T-helper 1 cell treated with Interleukin-12 subunit alpha and Interleukin-12 subunit beta and Interleukin-4 antibody, amounts not matched to agents 30 μg/mL and 1 μg/mL, for 36 hours (primary cell): ENCODE measurements around the gene KCTD5.
A peak's percentile ranks its signal among the peaks of the same experiment; 100 is the strongest.

Experiments used
- H3K27ac Mint-ChIP-seq: one replicate; pipeline ENCODE4 v1.8.0; 2021; ENCODE audit warnings: mild to moderate bottlenecking, mixed read lengths
- H3K27me3 Mint-ChIP-seq: one replicate; pipeline ENCODE4 v1.8.0; 2021; ENCODE audit warnings: low read depth, mixed read lengths
- H3K36me3 Mint-ChIP-seq: one replicate; pipeline ENCODE4 v1.8.0; 2021; ENCODE audit warnings: low read depth, mixed read lengths
- H3K4me1 Mint-ChIP-seq: one replicate; pipeline ENCODE4 v1.8.0; 2021; ENCODE audit warnings: low read depth, mixed read lengths
- H3K4me3 Mint-ChIP-seq: one replicate; pipeline ENCODE4 v1.8.0; 2021; ENCODE audit warnings: mild to moderate bottlenecking, moderate library complexity, mixed read lengths
- H3K9me3 Mint-ChIP-seq: one replicate; pipeline ENCODE4 v1.8.0; 2021; ENCODE audit warnings: mixed read lengths

The KCTD5 gene

DNA sequence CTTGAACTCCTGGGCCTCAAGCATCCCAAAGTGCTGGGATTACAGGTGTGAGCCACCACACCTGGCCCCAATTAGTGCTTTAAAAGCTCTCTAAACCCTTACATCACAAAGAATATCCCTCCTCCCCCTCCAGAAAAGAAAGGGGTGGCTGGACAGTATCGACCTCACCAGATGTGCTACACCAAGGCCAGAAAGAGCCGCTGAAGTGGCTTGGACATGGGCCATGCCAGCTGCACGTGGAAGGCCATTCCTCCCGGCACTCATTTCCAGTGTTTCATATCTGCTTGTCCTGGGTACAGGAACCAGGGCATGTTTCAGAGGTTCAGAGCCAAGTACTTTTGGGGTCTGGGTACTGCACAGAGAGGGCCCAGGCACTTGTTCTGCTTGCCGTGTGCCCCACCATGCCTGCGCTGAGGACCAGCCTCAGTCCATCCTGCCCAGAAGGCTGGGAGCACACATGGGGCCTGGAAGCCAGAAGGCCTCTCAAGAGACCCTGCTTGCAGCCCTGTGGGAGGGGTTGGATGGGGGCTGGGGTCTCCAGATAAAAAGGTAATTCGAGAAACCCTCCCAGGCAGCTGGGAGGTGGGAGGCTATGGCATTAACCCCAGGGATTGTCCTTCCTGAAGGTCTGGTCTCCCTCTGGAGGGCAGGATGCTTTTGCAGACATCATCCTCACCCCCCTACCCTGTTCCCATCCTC lies 66.6 kb downstream of the KCTD5 start:
- H3K36me3 Mint-ChIP-seq = peaks cover 3% of the 10 kb centered on the region
- H3K27ac Mint-ChIP-seq = no peak overlapping the region
- no peaks in the 10 kb centered on the region for H3K27me3 Mint-ChIP-seq
- no peaks in the 10 kb centered on the region for H3K9me3 Mint-ChIP-seq
- H3K4me3 Mint-ChIP-seq = no peak overlapping the region
- peaks cover 20% of the 10 kb centered on the region for H3K4me1 Mint-ChIP-seq

- no peak overlapping the region for H3K4me3 Mint-ChIP-seq
- H3K9me3 Mint-ChIP-seq = no peaks in the 10 kb centered on the region
- peaks cover 8% of the 10 kb centered on the region for H3K36me3 Mint-ChIP-seq
- no peaks in the 10 kb centered on the region for H3K27me3 Mint-ChIP-seq
- H3K27ac Mint-ChIP-seq = no peak overlapping the region
- H3K4me1 Mint-ChIP-seq = peaks cover 26% of the 10 kb centered on the region
Observed at GRCh38 chr16:2749476-2749875, 67.2 kb downstream of the KCTD5 start.

- no peaks in the 10 kb centered on the region for H3K9me3 Mint-ChIP-seq
- peaks cover 31% of the 10 kb centered on the region for H3K4me1 Mint-ChIP-seq
- H3K4me3 Mint-ChIP-seq = peak overlapping the region; percentile 52
- peaks cover 12% of the 10 kb centered on the region for H3K36me3 Mint-ChIP-seq
- H3K27me3 Mint-ChIP-seq = no peaks in the 10 kb centered on the region
- no peak overlapping the region for H3K27ac Mint-ChIP-seq
Observed at GRCh38 chr16:2749936-2750335, 67.6 kb downstream of the KCTD5 start.

DNA sequence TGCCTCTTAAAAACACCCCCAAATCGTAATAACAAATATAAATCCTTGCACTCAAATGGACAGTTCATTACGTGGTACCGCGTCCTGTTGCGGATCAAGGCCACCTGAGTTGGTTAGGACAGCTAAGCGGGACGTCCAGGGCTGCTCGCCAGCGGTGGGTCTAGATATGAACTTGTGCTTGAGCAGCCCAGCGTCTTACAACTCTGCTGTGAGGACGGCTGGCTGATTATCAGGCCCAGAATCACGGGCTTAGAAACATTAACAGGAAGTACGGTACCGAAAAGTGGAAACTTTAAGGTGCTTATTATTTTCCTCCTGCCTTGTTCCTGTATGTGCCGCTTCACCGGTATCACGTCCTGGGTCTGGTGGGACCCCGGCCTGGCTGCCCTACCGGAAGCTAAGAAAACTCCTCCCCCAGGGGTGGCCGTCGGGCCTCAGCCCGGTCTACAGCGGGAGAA lies 69.3 kb downstream of the KCTD5 start:
- H3K27ac Mint-ChIP-seq = peak overlapping the region; percentile 96
- no peaks in the 10 kb centered on the region for H3K27me3 Mint-ChIP-seq
- H3K9me3 Mint-ChIP-seq = no peaks in the 10 kb centered on the region
- H3K36me3 Mint-ChIP-seq = peaks cover 23% of the 10 kb centered on the region
- peak overlapping the region; percentile 87 for H3K4me3 Mint-ChIP-seq
- peaks cover 44% of the 10 kb centered on the region for H3K4me1 Mint-ChIP-seq

DNA sequence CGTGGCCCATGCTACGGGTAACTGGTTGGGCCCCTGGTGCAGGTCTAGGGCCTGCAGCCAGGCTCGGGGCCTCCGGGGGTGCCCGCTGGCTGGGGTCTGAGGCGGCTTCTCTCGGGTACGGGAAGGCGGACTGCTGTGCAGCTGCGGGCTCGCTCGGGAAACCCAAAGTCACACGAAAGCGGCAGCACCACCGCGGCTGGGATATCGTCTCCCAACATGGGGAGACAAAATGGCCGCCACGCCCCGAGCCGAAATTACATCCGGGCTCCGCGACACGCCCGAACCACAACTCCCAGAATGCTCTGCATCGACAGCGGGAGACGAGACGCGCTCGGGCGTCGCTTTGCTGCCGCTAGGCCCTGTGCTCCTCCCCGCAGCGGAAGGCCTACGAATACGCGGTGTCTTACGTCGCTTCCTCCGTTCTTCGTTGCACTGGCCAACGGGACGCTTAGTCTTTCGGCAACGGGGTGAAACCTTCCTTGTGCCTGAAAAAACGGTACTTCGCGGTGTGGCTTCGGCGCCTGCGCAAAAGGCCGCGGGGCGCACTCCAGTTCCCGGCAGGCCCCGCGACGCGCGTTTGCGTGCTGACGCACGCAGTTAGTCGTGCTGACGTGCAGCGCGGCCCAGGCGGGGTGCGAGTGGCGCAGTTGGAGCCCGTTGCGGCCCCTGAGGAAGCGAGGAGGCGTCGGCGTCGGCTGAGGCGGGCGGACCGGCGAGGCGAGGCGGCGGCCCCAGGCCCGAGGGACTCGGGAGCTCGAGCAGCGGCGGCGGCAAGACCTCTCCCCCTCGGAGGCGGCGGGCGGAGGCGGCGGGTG lies 69.9 kb downstream of the KCTD5 start, which contains the start of gene SRRM2:
Gene SRRM2, plus strand, starts transcription at position 604 of the 815 bp plus-strand sequence. CDS start 3,727 bp downstream, outside the sequence.
- peak within 1 kb of the TSS; percentile 88 for H3K4me3 Mint-ChIP-seq
- peaks cover 29% of the 10 kb centered on the region for H3K36me3 Mint-ChIP-seq
- no peaks in the 10 kb centered on the region for H3K9me3 Mint-ChIP-seq
- H3K27me3 Mint-ChIP-seq = no peaks in the 10 kb centered on the region
- peak within 1 kb of the TSS; percentile 96 for H3K27ac Mint-ChIP-seq
- peaks cover 48% of the 10 kb centered on the region for H3K4me1 Mint-ChIP-seq

DNA sequence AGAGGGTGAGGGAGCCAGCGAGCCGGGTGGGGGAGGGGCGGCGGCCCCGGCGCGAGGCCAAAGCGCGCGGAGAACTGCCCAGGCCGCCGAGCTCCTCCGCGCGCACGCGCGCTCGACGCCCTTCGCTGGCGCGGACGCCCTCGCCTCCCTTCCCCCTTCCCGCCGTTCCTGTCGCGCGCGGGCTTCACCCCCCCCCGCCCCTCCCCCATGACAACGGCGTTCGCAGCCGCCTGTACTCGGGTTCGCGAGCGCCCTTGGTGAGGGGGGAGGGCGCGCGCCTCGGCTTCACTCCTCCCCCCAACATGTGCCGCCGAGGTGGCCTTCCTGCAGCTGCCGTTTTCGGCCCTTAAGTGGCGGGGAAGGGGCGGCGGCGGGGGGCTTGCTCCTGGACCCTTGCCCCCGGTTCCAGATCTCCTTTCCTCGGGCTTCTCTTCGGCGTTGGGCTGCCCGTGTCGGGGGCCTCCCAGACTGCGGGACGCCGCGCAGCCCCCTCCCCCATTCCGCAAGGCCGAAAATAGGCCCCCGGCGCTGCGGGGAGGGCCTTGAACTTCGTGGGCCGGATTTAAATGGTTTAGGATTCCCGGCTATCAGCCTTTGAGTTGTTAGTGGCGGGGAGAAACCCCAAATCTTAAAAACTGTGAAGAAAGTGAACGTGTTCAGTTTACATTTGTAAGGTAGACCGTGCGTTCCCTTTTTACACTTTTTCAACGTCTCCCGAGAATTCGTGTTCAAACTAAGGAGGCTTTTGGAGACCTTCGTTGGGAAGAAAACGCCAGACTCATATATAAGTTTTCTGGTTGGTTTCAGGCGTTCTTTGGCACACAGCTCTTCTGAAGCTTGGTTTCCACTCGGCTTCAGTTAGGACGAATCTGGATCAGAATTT lies 70.8 kb downstream of the KCTD5 start:
- Mint-ChIP-seq H3K36me3 (peaks cover 36% of the 10 kb centered on the region), H3K4me1 (peaks cover 53% of the 10 kb centered on the region), H3K9me3 (no peaks in the 10 kb centered on the region), H3K4me3 (peak overlapping the region; percentile 88), H3K27ac (peak overlapping the region; percentile 75), H3K27me3 (no peaks in the 10 kb centered on the region)

DNA sequence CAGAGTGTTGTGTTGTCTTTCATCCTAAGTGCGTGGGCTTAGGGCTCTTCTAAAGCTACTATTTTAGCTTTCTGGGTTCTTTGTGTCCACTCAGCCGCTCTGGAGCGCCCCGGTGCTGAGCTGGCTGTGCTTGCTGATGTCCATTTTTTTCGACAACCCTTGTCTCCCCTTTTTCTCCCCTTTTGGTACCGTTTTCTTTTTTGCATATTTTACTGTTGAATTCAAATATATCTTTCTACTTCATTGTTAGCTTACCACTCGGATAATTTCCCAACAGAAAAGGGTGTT lies 71.4 kb downstream of the KCTD5 start:
- Mint-ChIP-seq H3K4me1 (peaks cover 53% of the 10 kb centered on the region), H3K27ac (peak overlapping the region; percentile 75), H3K4me3 (peak overlapping the region; percentile 88), H3K36me3 (peaks cover 42% of the 10 kb centered on the region), H3K27me3 (no peaks in the 10 kb centered on the region), H3K9me3 (no peaks in the 10 kb centered on the region)

DNA sequence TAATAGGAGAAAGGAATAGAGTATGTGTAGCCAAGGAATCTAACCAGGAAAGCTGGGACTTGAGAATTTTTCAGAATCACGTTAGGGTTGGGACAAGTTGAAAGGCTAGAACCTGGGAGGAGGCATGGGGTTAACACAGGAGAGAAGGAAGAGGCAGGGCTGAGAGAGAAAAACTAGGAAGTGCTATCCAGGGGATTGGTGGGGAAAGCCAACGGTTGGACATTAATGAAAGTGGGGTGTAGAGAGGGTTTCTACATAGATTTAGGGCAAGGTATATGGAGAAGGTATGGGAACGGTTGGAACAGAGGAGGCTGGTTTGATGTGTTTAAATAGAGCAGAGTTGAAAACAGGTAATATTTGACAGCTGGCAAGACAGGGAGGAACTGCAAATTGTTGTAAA lies 72.8 kb downstream of the KCTD5 start:
- H3K27ac Mint-ChIP-seq = peak overlapping the region; percentile 55
- H3K4me1 Mint-ChIP-seq = peaks cover 55% of the 10 kb centered on the region
- no peaks in the 10 kb centered on the region for H3K27me3 Mint-ChIP-seq
- H3K36me3 Mint-ChIP-seq = peaks cover 54% of the 10 kb centered on the region
- no peaks in the 10 kb centered on the region for H3K9me3 Mint-ChIP-seq
- H3K4me3 Mint-ChIP-seq = peak overlapping the region; percentile 88

DNA sequence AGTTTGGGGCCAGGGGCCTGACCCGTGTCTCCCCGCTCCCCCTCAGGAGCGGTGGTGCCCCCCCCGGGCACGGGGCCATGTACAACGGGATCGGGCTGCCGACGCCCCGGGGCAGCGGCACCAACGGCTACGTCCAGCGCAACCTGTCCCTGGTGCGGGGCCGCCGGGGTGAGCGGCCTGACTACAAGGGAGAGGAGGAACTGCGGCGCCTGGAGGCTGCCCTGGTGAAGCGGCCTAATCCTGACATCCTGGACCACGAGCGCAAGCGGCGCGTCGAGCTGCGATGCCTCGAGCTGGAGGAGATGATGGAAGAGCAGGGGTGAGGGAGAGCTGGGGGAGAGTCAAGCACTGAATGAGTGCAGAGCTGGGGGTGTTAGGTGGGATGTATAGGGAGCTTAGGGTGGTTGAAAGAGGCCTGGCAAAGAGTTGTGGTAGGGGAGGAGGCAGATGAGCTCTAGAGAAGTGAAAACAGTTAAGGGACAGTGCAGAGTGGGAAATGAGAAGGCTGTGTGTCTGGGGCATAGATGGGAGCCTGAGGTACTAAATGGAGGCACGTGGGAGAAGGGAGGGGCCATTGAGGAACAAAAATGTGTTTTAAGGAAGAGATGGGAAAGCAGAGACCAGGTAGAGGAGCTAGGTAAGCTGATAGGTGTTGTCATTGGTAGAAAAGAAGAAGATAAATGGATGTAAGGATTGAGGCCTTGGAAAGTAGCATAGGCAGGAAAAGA lies 74.1 kb downstream of the KCTD5 start:
- H3K4me3 Mint-ChIP-seq = no peak overlapping the region
- H3K4me1 Mint-ChIP-seq = peaks cover 46% of the 10 kb centered on the region
- no peaks in the 10 kb centered on the region for H3K9me3 Mint-ChIP-seq
- peaks cover 66% of the 10 kb centered on the region for H3K36me3 Mint-ChIP-seq
- no peaks in the 10 kb centered on the region for H3K27me3 Mint-ChIP-seq
- H3K27ac Mint-ChIP-seq = peak overlapping the region; percentile 10

- no peak overlapping the region for H3K4me3 Mint-ChIP-seq
- H3K36me3 Mint-ChIP-seq = peaks cover 75% of the 10 kb centered on the region
- H3K9me3 Mint-ChIP-seq = no peaks in the 10 kb centered on the region
- peaks cover 44% of the 10 kb centered on the region for H3K4me1 Mint-ChIP-seq
- no peak overlapping the region for H3K27ac Mint-ChIP-seq
- no peaks in the 10 kb centered on the region for H3K27me3 Mint-ChIP-seq
Observed at GRCh38 chr16:2757344-2757743, 75.0 kb downstream of the KCTD5 start.
